CD4-positive, alpha-beta T cell treated with Interleukin-12 subunit alpha and Interleukin-12 subunit beta, for 1 hour (primary cell): Measurements from ENCODE around the gene WIF1.
A peak's percentile ranks its signal among the peaks of the same experiment; 100 is the strongest.

ENCODE experiments used
- DNase-seq: peaks from one replicate; pipeline ENCODE4 v3.0.0-alpha.2; 2020

The WIF1 gene, protein sequence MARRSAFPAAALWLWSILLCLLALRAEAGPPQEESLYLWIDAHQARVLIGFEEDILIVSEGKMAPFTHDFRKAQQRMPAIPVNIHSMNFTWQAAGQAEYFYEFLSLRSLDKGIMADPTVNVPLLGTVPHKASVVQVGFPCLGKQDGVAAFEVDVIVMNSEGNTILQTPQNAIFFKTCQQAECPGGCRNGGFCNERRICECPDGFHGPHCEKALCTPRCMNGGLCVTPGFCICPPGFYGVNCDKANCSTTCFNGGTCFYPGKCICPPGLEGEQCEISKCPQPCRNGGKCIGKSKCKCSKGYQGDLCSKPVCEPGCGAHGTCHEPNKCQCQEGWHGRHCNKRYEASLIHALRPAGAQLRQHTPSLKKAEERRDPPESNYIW

DNA sequence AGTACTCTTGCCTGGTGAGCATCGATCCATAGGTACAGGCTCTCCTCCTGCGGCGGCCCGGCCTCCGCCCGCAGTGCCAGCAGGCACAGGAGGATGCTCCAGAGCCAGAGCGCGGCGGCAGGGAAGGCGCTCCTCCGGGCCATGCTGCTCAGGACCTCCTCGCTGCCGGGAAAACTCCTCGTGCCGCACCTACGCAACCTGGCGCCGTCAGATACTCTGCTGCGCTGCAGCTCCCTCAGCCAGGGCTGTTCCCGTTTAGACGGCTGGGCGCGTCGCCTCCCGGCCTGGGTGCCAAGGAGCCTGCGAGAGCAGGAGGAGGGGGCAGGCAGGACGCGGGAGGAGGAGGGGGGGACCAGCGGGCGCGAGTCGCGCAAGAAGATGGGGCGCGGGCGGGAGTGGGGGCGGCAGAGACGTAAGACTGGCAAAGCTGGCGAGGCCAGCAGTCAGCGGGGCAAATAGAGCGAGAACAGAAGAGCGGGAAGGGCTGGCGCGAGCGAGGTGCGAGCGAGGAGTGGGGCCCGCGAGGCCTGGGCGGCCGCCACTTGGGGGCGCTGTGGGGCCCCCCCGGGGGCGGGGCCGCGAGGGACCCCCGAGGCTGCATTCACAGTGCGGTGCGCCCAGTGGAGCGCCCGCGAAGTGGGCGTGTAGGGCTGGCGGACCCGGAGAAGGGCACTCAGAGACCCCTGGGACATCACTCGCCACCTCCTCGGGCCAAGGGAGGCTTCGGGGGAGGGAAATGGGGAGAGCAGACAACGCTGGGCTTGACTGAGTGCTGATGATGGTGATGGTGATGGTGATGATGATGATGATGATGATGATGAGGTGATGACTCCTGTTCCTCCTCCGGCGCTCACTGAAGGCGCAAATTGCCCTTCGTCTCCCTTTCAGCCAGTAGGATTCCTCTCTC lies at the start of gene WIF1:
Gene WIF1, minus strand, starts transcription at position 257 of the 907 bp plus-strand sequence. Its CDS starts 114 bp downstream, at position 143.
- no peak for DNase-seq

DNA sequence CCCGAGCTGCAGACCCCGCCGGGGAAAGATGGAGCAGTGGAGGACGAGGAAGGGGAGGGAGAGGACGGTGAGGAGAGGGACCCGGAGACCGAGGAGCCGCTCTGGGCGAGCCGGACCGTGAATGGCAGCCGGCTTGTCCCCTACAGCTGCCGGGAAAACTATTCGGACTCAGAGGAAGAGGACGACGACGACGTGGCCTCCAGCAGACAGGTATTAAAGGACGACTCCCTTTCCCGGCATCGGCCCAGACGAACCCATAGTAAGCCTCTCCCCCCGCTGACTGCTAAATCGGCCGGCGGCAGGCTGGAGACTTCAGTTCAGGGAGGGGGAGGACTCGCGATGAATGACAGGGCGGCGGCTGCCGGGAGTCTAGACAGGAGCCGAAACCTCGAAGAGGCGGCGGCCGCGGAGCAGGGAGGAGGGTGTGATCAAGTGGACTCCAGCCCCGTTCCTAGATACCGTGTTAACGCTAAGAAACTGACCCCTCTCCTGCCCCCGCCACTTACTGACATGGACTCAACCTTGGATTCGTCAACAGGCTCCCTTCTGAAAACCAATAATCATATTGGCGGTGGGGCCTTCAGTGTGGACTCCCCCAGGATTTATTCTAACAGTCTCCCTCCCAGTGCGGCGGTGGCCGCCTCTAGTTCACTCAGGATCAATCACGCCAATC lies 49.2 kb upstream of the WIF1 start:
- DNase-seq, result peak; percentile 75

DNA sequence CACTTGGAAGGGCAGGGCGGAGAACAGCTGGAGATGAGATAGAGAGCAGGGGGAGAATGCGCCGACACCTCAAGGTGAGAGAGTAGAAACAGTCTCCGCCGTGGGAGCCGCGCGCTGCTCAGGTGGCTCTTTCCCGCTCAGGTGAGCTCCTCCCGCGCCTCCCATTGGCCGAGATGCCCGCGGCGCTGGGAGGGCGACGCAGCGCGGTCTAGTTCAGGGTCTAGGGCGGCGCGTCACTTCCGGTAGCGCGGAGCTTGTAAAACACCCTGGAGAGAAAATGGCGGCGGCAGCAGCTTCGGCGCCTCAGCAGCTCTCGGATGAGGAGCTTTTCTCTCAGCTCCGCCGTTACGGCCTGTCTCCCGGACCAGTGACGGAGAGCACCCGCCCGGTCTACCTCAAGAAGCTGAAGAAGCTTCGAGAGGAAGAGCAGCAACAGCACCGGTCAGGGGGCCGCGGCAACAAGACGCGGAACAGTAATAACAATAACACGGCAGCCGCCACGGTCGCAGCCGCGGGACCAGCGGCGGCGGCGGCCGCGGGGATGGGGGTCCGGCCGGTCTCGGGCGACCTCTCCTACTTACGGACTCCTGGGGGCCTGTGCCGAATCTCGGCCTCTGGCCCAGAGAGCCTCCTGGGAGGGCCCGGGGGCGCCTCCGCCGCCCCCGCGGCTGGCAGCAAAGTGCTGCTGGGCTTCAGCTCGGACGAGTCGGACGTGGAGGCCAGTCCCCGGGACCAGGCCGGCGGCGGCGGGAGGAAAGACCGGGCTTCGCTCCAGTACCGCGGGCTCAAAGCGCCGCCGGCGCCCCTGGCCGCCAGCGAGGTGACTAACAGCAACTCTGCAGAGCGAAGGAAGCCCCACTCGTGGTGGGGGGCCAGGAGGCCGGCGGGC lies 48.5 kb upstream of the WIF1 start, which contains the start of gene LEMD3:
Gene LEMD3, plus strand, starts transcription at position 264 of the 889 bp plus-strand sequence. Its CDS starts 14 bp downstream, at position 278.
- peak; percentile 95 for DNase-seq

DNA sequence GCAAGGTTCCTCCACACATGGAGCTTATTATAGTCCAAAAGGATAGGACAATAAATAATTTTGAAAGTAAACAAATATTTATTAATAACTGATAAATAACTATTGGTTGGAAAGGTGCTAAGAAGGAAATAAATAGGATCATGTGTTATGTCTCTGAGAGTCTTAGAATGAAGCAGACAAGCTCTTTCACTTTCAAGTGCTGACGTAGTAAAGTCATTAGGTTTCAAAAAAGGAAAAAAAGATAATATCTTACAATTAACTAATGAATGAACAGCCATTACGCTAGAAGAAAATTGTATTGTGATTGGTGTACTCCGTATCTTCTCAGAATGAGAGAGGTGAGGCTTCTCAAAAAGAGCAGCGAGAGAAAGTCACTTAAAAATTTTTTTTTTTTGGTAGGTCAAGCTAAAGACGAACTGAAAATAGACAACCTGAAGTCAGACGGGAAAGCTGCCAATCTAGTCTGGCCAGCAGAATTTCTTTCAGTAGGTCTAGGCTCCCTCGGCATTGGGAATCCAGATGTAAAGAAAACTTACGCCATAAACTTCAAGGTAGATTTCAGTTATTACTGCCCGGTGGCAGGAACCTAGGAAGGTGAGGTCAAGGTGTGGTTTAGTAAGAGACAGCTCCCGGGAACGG lies 47.7 kb upstream of the WIF1 start:
- peak; percentile 30 for DNase-seq

DNA sequence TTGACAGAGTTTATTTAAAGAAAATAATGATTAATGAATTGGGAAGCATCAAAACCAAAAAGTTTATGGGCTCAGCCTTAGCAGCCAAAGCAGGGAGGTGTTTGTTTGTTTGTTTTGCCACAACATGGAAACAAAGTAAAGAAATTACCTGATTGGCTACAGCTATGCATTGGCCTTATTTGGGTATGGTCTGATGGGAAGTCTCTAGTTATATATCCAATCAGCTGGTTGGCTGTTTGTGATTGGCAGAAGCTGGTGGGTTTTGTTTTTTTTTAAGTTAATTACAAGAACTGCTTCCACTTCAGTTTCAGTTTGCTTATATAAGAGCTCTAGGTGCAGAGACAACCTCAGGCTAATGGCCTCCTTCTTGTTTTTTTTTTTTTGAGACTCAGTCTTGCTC lies 43.7 kb upstream of the WIF1 start:
- no peak for DNase-seq

DNA sequence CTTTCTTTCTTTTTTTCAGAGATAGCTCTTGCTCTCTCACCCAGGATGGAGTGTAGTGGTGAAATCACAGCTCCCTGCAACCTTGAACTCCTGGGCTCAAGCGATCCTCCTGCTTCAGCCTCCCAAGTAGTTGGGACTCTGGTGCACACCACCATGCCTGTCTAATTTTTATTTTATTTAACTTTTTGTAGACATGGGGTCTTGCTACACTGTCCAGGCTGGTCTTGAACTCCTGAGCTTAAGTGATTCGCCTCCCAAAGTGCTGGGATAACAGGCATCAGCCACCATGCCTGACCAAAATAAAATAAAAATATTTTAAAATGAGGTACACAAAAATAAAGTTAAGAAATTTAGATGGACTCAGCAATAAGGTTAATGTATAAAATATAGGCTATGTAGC lies 43.1 kb upstream of the WIF1 start:
- no peak for DNase-seq

DNA sequence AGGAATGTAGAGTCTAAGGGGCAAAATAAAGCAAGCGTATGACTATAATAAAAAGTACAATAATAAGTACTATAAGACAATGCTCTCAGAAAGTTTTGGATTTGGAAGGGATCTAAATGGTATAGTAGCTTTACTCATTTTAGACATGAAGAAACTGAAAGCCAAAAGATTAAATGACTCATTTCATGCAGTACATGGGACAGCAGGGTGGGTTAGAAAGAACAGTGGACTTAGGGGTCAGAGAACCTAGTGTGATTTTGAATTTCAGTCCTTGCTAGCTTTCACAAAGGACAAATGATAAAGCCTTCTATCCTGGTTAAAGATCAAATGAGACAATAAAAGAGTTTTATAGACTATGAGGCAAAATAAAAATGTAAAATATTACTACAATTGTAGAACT lies 41.5 kb upstream of the WIF1 start:
- no peak for DNase-seq

DNA sequence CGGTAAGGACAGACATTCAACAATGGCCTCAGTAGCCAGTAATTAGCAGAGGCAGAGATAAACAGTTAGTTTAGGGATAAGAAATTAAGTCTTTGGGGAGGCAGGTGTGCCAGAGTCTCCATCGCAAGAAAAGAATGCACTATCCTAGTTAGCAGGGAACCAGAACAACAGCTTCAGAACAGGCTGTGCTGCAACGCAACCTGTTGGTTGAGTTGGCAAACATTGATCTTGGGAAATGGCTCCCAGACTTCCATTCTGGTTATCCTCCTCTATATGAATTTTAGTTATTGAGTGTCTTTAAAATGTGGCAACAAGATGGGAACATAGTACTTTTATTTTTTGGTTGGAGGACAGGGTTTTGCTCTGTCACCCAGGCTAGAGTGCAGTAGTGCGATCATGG lies 36.0 kb upstream of the WIF1 start:
- DNase-seq, result no peak

DNA sequence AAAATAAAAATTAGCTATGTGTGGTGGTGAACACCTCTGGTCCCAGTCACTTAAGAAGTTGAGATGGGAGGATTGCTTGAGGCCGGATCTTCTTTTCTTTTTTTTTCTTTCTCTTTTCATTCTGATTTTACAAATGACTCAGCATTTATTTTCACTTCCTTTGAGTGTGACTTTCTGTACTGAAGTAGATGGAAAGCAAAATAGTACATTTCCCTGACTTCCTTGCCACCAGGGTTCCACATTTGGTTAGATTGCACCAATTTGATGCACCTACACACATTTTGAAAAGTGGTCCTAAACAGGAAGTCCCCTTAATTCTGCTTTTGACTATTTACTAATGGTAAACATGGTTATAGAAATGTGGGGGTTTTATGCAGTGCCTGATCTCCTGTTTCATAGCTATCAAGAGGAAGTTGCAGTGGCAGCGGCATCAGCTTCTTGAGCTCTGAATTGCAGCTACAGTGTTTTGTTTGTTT lies 35.3 kb upstream of the WIF1 start:
- peak; percentile 20 for DNase-seq

DNA sequence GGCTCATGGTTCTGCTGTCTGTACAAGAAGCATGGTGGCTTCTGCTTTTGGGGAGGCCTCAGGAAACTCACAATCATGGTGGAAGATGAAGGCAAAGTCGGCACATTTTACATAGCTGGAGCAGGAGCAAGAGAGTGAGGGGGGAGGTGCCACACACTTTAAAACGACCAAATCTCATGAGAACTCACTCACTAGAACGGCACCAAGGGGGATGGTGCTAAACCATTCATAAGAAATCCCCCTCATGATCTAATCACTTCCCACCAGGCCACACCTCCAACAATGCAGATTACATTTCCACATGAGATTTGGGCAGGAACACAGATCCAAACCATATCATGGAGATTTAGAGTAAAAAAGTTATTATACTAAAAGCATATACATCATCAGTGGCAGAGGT lies 34.7 kb upstream of the WIF1 start:
- DNase-seq, result no peak

DNA sequence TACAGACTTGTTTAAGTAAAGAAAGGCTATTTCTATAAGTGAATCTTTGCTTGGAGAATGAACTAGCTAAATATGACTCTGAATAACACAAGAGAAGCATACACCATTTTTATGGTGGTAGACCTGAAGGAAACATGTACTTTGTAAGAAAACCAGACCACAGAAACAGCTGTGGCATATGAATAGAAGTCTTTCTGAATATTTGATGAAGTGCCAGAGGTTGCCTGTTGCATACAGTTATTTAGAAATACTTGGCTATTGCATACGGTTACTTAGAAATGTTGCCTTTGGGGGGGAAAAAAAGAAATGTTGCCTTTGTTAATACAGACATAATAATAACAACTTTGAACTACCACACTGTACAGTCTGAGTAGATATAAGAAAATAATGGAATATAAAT lies 31.5 kb upstream of the WIF1 start:
- no peak for DNase-seq

DNA sequence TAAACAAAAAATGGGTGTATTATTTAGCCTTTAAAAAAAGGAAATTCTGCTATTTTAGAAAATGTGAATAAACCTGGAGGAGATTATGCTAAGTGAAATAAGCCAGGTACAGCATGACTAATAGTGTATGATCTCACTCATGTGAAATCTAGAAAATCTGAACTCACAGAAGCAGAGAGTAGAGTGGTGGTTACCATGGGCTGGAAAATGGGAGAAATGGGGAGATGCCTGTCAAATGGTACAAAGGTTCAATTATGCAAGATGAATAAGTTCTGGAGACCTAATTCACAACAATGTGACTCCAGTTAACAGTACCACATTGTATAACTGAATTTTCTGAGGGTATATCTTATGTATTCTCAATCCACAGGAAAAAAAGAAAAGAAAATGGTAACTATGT lies 30.9 kb upstream of the WIF1 start:
- no peak for DNase-seq

DNA sequence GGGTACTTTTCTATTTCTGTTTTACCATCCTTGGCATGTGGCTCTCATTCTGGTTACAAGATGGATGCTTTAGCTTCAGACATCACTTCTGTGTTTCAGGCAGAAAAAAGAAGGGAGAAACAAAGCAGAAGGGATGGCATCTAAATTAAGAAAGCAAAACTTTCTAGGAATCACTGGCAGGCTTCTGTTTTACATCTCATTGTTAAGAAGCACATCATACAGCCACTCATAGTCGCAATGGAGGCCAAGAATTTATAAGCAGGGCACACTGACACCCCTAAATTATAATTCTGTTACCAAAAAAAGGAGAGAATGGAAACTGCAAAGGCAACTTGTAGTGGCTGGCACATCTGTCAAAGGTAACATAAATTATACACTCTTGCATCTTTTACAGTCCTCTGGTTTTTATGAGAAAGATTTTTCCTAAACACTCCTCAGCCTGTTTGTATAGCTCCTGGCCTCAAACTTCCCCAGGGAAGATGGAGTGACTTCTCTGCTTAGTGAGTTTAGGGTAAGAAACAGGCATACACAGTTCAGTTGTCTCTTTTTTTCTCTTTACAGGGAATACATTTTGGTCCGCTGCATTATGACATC lies 26.3 kb upstream of the WIF1 start:
- no peak for DNase-seq

DNA sequence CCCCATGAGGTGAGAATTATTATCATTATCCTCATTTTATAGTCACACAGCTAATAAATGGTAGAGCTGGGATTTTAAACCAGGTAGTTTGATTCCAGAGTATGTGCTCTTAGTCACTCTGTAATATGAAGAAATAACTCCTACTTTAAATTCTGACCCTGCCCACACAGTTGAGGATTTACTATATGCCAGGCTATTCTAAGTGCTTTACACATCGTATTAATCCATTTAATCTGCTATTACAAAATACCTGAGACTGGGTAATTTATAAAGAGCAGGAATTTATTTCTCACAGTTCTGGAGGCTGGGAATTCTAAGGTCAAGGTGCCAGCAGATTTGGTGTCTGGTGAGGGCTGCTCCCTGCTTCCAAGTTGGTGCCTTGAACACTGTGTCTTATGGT lies 19.6 kb upstream of the WIF1 start:
- no peak for DNase-seq

DNA sequence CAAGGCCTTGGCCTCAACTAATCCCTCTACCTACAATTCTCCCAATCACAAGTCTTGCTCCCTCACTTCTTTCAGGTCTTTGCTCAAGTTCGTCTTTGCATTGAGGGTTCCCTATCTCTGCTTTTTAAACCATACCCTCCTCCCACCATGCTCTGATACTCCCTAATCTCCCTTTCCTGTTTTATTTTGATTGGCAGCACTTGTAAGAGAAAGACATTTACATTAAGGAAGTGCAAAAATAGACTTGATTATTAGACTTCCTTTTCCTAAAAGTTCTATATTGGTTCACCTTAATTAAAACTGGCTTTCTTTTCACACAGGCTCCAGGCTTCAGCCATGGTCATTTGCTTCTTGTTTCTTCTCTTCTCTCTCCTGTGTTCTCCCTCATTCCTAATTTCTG lies 18.3 kb upstream of the WIF1 start:
- no peak for DNase-seq

DNA sequence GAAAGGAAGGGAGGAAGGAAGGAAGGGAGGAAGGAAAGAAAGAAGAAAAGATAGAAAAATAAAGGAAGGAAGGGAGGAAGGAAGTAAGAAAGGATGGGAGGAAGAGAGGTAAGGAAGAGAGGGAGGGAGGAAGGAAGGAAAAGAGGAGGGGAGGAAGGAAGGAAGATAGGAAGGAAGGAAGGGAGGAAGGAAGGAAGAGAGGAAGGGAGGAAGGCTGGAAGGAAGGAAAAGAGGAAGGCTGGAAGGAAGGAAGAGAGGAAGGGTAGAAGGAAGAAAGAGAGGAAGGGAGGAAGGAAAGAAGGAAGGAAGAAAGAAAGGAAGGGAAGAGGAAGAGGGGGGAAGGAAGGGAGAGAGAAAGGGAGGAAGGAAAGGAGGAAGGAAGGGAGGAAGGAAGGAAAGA lies 12.8 kb upstream of the WIF1 start:
- DNase-seq, result no peak

DNA sequence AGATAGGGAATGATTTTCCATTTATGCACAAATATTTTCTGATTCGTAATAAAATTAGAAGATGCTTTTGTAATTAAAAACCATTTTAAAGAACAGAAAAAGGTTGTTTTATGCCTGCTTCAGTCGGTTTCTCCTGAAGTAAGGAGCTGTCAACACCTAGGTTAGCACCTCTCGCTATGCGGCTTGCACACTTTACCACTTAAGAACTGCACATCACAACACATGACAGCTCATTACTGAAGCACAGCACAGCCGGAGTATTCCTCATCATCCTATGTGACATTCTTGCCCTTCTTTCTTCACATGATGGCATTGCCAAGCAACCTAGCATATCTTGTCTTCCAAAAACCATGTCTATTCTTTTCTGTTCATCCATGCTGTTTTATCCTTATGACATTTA lies 5.4 kb upstream of the WIF1 start:
- peak; percentile 4 for DNase-seq

DNA sequence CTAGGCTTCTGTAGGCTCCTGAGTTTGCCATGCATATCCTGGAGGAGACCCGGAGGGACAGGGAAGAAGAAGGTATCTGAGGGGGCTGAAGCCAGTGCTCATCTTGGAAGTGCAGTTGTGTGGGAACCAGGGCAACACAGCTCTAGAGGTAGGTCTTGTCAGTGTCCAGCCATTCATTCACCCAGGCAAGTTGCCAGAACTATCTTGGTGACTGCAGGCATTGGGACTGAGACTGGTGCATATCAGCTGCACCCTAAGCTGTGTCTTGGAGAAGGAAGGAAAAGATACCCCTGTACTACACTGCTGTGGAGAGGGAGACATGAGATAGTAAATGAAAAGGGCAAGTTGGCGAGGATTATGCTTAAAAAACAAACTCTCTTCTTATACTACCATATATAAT lies 4.9 kb upstream of the WIF1 start:
- DNase-seq, result no peak

DNA sequence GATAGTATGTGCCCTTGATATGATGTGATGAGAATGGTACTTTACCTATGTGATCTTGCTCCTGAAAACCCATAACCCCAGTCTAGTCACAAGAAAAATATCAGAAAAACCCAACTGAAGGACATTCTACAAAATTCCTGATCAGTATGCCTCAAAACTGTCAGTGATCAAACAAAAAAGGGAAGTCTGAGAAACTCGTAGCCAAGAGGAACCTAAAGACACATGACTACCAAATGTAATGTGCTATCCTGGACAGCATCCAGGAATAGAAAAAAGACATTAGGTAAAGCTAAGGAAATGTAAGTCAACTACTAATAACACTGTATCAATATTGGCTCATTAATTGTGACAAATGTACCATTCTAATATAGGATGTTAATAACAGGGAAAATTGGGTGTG lies 4.1 kb upstream of the WIF1 start:
- no peak for DNase-seq

DNA sequence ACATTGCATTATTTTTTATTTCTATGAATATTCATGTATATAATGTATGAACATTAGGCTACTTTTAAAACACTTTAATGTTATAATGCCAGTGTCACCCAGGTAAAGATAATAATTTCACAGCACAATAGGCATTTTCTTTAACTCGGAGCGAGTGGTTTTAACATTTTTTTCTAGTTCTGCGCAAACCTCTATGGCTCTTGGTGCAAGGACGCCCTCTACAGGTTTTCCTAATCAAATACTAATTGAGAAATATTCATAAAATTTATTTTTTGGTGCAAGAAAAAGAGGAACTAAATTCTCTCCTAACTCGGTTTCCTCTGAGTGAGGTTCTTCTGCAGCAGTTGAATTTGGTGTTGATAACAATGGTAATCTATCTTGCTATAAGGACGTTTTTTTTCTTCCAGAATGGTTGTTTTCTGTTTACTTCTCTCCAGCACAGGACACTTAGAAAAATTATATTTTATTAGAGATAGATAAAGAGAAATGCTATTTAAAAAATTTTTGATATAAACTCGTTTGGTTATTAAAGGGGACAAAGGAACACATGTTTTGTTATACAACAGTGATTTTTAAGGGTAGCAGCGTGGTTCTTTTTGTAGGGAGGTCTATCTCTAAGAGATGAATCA lies 2.4 kb upstream of the WIF1 start:
- DNase-seq, result peak; percentile 31

DNA sequence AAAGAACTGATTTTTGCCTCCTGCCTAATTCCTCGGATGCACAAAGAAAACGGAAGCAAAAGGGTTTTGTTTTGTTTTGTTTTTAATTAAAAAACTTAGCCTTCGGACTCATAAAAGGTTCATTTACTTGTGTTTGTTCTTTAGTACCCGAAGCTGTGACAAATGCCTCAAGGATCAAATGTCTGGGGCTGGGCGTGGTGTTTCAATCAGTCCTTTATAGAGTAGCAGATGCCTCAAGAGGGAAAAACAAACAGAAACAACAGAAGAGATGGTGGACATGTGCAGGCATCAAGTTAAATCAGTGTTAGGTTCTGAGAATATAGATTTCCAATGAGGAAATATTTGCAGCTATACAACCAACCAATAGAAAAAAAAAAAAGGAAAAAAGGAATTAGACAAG lies 1.6 kb upstream of the WIF1 start:
- DNase-seq, result no peak
